ENCODE results near the gene RTN4RL1.
"Not testable (repeated sequence)": the region's sequence is repeated elsewhere in the genome, so short reads cannot be mapped to it uniquely, and the experiment has no call there.

RTN4RL1 gene

DNA sequence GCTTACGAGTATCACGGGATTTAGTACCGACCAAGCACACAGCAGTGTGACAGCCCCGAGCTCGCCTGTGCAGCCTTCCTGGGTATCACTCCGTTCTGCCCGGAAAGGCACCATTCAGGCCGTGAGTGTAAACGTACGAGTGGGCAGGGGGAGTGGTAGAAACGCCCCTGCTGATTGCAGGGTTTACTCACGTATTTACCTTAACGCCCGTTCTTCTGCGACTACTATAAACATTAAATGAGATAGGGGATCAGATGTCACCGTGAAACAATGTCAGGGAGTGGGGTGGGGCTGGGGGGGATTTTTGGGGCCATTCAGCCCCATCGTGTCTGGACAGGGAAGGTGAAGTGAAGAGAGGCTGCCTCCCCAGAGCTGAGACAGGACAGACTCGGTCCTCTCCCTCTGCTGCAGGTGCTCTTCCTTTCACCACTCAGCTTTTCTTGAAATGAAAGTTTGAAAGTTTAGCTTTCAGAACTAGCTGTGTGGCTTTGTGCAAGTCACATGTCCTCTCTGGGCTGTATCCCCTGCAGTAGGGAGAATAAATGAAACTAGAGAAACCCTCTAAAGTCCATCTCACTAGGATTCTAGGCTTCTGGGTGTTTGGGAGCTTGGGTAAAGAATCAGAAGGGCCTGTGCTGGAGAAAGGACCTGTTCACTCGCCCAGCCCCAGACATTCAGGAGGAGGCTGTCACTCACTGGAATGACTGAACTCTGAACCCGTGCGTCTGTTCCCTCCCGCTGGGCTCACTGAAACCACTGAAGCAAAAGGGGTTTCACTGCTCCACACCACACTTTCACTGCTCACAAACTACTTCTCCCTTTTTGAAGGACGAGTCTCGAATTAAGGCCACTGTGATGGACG is 128.7 kb downstream of the RTN4RL1 start:
- DNase-seq (ENCODE audit: low read depth in 2 of 2) = no peak

DNA sequence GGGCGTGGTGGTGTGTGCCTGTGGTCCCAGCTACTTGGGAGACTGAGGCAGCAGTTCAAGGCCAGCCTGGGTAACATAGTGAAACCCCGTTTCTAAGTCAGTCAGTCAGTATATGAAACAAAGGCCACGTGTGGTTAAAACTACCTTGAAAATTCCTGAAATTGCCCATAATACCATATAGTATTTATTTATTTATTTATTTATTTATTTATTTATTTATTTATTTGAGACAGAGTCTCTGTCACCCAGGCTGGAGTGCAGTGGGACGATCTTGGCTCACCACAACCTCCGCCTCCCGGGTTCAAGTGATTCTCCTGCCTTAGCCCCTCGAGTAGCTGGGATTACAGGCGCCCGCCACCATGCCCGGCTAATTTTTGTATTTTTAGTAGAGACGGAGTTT is 129.7 kb downstream of the RTN4RL1 start:
- not testable (repeated sequence) for DNase-seq (ENCODE audit: low read depth in 2 of 2)

DNA sequence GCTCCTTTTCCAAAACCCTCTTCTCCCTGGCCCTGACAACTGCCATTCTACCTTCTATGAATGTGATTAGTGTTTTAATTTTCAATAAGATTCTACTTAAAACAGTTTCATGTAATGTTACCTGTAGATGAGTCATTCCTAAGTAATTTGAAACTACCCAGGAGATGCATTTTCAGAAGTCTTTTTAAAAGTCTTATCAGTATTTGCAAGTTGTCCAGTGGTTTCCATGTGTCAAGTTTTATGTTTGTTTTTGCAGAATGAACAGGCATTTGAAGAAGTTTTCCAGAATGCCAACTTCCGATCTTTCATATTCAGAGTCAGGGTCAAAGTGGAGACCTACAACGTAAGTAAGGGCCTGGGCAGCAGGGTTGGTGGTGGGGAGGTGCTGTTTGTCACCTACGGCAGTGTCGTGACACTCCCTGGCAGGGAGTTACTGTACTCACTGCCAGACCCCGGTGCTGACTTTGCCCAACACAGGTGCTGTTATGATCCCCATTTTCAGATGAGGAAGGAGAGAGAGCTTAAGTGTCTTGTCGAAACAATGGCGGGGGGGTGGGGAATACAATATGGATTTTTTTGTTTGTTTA is 130.3 kb downstream of the RTN4RL1 start:
- no peak for DNase-seq (ENCODE audit: low read depth in 2 of 2)

DNA sequence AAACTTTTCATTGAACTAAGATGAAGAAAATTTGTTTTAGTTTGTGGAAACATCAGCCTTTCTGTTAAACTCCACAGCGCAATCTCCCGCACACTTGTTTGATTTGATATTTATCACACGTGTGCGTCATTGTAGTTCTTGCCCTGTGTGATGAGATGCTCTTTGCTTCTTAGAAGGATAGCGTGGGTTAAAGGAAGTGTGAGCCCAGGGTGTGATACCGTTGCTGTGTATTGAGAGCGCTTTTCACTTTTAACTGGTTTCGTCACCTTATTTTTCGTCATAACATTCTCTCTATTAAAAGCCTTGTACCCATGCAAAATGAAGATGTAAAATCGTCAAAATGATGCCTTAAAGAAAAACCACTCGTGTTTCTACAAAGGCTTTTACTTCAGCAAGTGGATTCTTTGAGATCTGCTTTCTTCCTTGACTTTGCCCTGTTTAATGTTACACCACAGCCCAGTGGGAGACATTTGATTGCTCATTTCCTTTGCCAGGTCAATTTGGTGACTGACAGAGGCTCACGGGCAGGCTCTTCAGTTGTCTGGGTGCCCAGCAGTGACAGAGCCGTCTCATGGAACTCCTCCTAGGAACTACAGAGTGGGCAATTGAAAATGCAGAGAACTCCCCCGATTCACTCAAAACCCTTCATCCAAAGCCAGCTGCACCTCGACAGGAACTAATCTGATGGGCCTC is 134.2 kb downstream of the RTN4RL1 start:
- DNase-seq (ENCODE audit: low read depth in 2 of 2) = peak in 1 of 2 donors; percentile 10

DNA sequence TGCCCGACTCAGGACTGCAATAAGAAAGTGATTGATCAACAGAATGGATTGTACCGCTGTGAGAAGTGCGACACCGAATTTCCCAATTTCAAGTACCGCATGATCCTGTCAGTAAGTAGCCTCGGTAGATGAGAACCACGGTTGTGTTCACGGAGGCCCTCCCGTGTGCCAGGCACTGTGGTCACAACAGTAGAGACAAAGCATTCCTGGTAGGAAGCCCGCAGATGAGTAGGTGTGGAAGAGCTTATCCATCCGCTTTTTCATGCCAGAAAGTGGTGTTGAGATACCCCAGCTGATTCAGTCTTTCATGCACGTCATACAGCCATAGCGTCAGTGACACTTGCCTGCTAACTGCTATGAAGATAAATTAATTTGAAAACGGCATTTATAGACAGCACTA is 136.4 kb downstream of the RTN4RL1 start:
- no peak for DNase-seq (ENCODE audit: low read depth in 2 of 2)
